OCI-LY3 (cell line): ENCODE measurements around the gene EPC2.

ENCODE experiments used
- EZH2phosphoT487 ChIP-seq: fragments of 200-600 bp; shearing (Covaris generic); IDR thresholded peaks from 2 replicates; pipeline ENCODE4 v1.6.1; 2018; ENCODE audit warnings: antibody characterized with exemption, mixed run types, low read depth
- TF ChIP-seq, protein P1 (sequence below): fragments of 200-600, 300-600 bp; sonication (generic); IDR thresholded peaks from 2 replicates; pipeline ENCODE4 v1.5.1; 2014; ENCODE audit warnings: antibody characterized with exemption, low read length, low read depth

DNA sequence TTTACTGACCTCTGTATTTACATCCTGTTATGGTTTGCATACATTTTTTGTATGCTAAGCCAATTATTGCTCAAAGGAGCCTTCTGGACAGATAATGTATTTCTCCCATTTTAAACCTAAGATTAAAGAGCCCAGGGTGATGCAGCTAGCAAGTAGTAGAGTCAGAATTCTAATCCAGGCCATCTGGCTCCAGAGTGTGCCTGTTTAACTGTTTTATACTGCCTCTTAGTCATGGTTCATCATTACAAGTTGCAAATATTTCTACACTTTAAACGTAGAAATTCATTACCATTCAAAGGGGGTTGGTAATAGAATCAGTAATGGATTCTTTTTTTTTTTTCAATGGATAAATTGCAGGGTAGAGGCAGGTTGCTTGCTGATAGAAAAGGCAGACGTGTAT, 52.4 kb downstream of the EPC2 start:
- TF ChIP-seq, protein P1, sequence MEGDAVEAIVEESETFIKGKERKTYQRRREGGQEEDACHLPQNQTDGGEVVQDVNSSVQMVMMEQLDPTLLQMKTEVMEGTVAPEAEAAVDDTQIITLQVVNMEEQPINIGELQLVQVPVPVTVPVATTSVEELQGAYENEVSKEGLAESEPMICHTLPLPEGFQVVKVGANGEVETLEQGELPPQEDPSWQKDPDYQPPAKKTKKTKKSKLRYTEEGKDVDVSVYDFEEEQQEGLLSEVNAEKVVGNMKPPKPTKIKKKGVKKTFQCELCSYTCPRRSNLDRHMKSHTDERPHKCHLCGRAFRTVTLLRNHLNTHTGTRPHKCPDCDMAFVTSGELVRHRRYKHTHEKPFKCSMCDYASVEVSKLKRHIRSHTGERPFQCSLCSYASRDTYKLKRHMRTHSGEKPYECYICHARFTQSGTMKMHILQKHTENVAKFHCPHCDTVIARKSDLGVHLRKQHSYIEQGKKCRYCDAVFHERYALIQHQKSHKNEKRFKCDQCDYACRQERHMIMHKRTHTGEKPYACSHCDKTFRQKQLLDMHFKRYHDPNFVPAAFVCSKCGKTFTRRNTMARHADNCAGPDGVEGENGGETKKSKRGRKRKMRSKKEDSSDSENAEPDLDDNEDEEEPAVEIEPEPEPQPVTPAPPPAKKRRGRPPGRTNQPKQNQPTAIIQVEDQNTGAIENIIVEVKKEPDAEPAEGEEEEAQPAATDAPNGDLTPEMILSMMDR: no peak
- TF ChIP-seq EZH2phosphoT487: no peak
